22Rv1 (cell line): ENCODE data around the gene ZNF783.

ENCODE experiments used
- CTCF ChIP-seq: fragments of 450-650 bp; IDR thresholded peaks from 2 replicates; pipeline ENCODE4 v1.5.1; 2017; ENCODE audit warnings: mild to moderate bottlenecking
- ZFX ChIP-seq: fragments of 450-650 bp; IDR thresholded peaks from 2 replicates; pipeline ENCODE4 v1.6.1; 2017; ENCODE audit warnings: antibody characterized with exemption, borderline replicate concordance

GRCh38 chr7:149228831-149229471 lies 33.0 kb upstream of the ZNF783 start:
- TF ChIP-seq ZFX (no peak), CTCF (no peak)
